Activated gamma-delta T cell (primary cell): ENCODE results near the gene CYP1B1.
"Not testable (repeated sequence)": the region's sequence is repeated elsewhere in the genome, so short reads cannot be mapped to it uniquely, and the experiment has no call there.

Experiments
- DNase-seq: peaks from one replicate; lab custom pipeline; 2025; lab: John Stamatoyannopoulos, UW

Gene CYP1B1

GRCh38 chr2:38099099-38100028 is 23.4 kb upstream of the CYP1B1 start:
- DNase-seq: no peak

DNA sequence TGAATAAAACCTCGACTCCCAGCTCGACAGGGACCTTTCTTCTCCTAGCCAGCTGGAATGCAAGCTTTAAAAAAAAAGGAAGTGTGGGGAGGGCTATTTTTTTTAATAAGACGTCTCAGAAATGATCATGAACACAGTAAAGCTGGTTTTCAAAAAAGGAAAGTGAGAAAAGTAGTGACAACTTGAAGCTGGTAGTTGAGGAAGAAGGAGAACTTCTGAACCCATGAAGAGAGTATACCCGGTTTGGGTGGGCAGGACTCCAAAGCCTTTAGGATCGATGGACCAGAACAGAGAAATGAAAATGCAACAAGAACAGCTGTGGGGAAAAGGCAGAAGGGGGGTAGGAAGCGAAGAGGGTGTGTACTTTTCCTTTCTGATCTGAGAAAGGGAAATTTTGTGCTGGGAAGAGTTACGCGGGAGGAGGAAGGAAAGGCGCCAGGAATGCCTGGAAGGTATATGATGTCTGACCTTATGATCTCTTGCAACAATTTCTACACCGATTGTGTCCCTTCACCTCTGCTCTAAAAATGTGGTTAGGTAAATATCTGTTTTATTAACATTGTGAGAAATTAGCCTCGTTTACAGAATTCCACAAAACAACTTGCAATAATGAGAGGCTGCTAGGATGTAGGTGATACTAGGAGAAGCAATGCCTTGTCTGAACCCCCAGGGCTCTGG is 22.6 kb upstream of the CYP1B1 start:
- DNase-seq: no peak

GRCh38 chr2:38097988-38098385 is 22.0 kb upstream of the CYP1B1 start:
- DNase-seq: no peak

DNA sequence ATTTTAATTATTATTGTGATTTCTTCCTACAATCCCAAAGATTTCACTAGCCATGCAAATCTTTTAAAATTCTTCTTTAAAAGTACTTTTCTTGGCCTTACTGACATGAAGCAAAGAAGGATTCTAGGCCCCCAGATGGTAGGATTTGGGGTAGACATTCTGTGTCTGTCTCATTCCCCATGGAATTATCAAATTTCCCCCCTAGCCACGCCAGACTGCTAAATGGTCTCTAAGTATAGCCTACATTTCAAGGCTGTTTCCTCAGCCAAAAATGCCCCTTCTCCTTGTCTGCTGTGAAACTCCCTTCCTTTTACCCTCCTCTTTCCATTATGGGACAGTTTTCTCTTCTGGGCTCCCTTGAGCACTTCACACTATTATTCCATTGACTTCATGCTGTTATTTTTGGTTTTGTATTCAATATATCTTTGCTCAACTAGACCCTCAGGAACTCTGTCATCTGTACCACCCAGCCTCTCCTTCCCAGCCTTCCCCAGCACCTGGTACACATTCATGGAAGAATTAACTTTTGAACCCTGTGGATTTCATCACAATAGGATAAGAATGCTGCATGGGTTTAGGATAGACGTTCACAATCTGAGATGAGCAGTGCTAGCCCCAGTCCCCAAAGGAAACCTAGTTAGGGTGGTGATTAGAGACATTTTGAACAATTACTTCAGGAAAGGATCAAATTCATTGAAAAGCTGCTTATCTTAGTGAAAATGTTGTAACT is 21.5 kb upstream of the CYP1B1 start:
- no peak for DNase-seq

DNA sequence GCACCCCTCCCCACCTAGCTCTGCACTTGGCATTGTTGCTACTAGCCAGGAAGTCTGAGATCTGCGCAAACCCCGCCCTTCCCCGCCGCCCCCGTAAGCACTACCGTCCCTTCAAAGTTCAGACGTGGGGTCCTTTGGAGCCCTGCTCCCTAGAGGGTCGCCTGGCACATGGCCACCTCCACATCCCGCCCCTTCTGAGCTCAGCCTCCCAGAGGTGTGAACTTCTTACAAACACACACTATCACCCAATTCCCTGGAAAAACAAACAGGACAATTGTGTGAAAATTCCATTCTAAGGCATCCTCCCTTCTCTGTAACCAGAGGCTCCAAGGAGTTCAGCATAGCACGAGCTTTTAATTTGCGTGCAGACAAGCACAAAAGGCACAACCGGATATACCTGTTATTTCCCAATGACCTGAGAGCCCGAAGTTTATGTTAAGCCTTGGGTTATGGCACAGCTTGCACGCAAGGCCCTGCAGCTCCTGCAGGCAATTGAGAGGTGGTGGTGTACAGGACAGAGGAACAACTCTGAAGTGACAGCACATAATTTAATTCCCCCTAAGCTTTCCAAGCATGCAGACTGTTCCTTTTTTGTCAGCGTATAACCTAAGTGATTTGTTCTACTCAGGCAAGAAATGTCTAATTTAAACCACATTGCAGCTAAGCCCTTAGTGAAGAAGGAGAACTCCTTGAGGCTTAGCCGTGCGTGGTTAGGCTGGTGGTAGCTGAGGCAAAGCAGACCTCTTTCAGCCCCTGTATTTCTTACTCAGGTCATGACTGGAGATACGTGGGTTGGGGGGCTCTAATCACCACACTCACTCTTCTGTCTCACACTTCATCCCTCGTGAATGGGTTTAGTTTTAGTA is 20.3 kb upstream of the CYP1B1 start:
- DNase-seq: no peak

DNA sequence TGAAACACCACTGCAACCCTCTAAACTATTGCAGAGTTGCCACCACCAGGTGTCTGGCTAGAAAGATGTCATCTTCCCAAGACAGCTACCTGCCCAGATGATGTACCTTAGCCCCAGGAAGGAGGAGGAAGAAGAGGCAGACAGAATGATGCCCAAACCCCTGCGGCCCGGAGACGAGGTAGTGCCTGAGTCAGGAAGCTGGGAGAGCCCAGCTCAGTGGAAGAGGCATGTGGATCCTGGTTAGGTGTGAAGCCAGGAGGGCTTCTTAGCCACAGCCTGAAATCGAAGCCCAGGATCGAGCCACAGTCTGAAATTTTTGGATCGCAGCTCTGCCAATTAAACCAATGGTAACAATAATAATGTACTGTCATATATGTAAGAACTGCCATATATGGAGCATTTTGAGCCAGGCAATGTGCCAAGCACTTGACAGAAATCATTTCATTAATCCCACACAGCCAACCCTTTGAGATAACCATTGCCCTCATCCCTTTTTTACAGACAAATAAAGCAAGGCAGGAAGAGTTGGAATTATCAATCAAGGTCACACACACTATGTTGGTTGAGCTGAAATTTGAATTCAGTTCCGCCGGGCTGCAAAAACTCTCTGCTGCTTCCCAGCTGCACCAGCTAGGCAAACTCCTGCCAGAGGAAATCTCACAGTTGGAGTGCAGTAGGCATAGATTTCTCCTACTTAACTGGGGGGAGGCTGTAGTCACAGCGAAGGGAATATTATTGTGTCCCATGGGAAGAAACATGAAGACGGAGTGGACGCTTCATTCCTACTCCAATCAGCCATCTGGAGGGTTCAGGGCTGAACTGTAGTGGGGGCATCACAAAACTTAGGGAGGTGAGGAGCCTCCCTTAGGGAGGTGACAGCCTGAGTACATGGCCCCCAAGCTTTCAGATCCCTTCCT is 19.4 kb upstream of the CYP1B1 start:
- no peak for DNase-seq

GRCh38 chr2:38093527-38094165 is 17.7 kb upstream of the CYP1B1 start:
- DNase-seq: no peak

GRCh38 chr2:38092196-38092902 is 16.4 kb upstream of the CYP1B1 start:
- no peak for DNase-seq

DNA sequence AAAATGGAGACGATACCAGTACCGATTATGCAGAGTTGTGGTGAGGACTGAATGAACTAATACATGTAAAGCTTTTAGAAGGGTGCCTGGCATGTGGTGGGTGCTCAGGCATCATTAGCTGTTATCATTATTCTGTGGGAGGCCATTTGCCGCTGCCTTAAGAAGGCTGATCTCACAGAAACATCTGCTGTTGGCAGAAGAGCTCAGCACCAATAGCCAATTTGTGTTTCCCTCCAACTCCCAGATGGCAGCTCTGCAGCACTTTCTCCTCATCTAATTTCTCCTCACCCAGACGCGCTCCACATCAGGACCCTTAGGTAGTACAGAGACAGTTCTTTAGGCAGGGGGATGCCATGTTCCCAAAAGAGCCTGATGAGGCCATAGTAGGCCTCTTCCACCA is 15.8 kb upstream of the CYP1B1 start:
- DNase-seq: no peak

GRCh38 chr2:38090928-38091327 is 15.0 kb upstream of the CYP1B1 start:
- no peak for DNase-seq

DNA sequence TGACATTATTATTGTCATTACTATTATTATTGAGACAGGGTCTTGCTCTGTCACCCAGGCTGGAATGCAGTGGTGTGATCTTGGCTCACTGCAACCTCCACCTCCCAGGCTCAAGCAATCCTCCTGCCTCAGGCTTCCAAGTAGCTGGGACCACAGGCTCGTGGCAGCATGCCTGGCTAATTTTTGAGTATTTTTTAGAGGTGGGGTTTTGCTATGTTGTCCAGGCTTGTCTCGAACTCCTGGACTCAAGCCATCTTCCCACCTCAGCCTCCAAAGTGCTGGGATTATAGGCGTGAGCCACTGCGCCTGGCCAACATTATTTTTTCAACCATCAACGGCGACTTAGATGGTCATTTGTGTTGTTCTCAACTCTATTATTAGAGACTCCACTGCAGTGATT is 14.3 kb upstream of the CYP1B1 start:
- DNase-seq: not testable (repeated sequence)

DNA sequence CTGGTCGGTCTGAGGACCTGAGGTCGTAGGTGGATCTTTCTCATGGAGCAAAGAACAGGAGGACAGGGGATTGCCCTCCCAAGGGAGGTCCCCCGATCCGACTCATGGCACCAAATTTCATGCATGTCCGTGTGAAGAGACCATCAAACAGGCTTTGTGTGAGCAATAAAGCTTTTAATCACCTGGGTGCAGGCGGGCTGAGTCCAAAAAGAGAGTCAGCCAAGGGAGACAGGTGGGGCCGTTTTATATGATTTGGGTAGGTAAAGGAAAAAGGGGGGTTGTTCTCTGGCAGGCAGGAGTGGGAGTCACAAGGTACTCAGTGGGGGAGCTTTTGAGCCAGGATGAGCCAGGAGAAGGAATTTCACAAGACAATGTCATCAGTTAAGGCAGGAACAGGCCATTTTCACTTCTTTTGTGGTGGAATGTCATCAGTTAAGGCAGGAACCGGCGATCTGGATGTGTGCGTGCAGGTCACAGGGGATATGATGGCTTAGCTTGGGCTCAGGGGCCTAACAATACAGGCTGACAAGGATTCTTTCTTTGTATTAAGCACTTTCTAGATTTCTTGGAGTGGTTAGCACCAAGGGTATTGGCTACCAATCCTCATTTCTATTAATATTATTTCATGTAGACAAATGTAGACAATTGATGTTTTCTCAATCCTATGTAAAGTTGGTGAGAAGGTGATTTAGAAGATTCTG is 10.2 kb upstream of the CYP1B1 start:
- not testable (repeated sequence) for DNase-seq

- DNase-seq: not testable (repeated sequence)
These were observed 8.6 kb upstream of the CYP1B1 start for GRCh38 chr2:38084556-38084955.

- not testable (repeated sequence) for DNase-seq
These were observed 6.8 kb upstream of the CYP1B1 start for GRCh38 chr2:38082727-38083126.

GRCh38 chr2:38080346-38080745 is 4.4 kb upstream of the CYP1B1 start:
- DNase-seq: no peak

DNA sequence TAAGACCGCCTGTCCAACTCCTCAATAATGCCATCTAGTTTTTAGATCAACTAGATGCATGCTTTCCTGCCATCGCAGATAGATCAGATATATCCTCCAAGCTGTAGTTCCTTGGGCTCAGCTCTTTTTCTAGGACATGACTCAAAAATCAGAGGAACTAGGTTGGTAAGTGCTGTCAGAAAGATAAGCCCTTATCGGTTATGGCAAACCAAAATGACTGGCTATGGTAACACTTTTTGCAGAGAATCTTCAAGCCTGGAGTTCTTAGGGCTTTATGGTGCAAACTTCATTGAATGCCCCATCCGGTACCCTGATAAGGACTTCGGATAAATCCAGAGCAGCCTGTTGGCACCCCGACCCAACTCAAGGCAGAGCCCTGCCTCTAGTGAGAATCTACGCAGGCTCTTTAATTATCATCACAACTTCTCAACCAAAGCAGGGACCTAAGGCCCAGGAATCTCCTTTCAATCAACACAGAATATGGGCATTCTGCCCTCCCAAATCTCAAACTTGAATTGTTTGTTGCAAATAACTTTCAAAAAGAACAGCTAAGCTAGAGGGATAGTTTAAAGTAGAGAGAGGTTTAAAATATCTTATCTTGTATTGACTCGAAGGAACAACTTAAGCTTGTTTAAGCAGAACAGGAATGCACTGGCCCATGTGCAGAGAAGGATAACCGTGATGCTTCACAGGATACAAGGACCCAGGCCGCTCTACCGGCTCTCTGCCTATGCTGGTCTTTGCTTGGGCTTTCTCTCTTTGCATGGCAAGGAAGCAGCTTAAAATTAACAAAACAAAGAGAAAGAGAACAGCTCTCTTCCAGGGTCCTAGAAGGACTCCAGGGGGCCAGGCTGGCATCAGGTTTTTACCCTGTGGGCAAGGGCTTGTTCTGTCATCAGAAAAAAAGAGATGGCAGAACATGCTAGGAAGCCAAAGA is 3.4 kb upstream of the CYP1B1 start:
- no peak for DNase-seq

GRCh38 chr2:38077431-38077769 is 1.4 kb upstream of the CYP1B1 start:
- no peak for DNase-seq
